Measurements from ENCODE around the gene FAM20A.

DNA sequence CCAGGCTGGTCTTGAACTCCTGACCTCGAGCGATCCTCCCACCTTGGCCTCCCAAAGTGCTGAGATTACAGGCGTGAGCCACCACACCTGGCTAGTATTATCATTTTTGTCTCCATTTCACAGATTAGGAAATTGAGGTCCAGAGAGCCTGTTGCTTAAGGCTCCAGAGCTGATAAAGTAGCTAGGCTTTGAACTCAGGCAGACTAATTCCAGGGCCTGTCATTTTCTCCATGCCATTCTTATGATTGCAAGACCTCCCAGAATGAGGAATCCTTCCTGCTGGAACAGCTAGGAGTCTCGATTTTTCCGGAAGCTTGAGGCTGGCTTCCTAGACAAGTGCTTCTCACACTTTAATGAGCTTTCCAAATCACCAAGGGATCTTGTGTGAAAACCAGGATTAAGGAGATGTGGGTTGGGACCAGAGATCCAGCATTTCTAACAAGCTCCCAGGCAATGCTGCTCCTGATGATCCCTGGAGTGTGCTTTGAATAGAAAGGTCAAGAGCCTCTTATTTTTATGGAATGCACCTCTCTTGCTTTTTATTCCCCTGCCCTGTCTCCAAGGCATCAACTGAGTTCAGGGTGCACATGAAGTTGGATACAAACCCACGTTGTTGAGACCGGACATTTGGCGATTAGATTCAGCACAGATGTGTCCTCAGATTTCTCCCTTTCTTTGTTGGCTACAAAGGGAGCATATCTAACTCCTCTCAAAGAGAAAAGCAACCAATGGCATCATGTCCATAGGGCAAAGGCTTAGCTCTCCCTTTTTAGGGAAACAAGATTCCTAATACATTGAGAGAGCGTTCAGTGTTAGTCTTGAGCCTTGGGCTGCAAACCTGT is 40.3 kb upstream of the FAM20A start:
- TF ChIP-seq CTCF (conservative IDR thresholded peaks at IDR 0.05; ENCODE audit: low read depth, low read length), result no peak
- TF ChIP-seq EZH2 (IDR thresholded peaks at IDR 0.05; ENCODE audit: low read length, unreplicated experiment), result no peak
- no peak for TF ChIP-seq EZH2phosphoT487 (IDR thresholded peaks at IDR 0.05; ENCODE audit: borderline replicate concordance, low read length)
